Tibial nerve (tissue), 4 donors: Measurements from ENCODE around the gene TH.

Source experiments
- EP300 ChIP-seq, 2 donors: sonication (generic); formaldehyde crosslinking; IDR thresholded peaks; one replicate each; pipeline ENCODE4 v1.6.1; 2017; ENCODE audit warnings: antibody characterized with exemption in 2 of 2, mild to moderate bottlenecking in 1 of 2
- POLR2A ChIP-seq, 2 donors: fragments of 450-650 bp; IDR thresholded peaks; one replicate each; pipeline ENCODE4 v1.6.1; 2017; ENCODE audit warnings: antibody characterized with exemption in 2 of 2, mild to moderate bottlenecking in 2 of 2, moderate library complexity in 2 of 2
- TF ChIP-seq, protein P1 (sequence below), 5 experiments: fragments of 200-600 bp in 3 of 5; fragments of 450-650 bp in 2 of 5; sonication (generic) in 3 of 5; IDR thresholded peaks; one replicate each; pipeline ENCODE4 v1.5.1; 2016 to 2019; ENCODE audit warnings: antibody characterized with exemption in 5 of 5, mild to moderate bottlenecking in 3 of 5, moderate library complexity in 2 of 5

GRCh38 chr11:2185324-2186085, 13.9 kb upstream of the TH start:
- TF ChIP-seq, protein P1, sequence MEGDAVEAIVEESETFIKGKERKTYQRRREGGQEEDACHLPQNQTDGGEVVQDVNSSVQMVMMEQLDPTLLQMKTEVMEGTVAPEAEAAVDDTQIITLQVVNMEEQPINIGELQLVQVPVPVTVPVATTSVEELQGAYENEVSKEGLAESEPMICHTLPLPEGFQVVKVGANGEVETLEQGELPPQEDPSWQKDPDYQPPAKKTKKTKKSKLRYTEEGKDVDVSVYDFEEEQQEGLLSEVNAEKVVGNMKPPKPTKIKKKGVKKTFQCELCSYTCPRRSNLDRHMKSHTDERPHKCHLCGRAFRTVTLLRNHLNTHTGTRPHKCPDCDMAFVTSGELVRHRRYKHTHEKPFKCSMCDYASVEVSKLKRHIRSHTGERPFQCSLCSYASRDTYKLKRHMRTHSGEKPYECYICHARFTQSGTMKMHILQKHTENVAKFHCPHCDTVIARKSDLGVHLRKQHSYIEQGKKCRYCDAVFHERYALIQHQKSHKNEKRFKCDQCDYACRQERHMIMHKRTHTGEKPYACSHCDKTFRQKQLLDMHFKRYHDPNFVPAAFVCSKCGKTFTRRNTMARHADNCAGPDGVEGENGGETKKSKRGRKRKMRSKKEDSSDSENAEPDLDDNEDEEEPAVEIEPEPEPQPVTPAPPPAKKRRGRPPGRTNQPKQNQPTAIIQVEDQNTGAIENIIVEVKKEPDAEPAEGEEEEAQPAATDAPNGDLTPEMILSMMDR (IDR thresholded peaks at IDR 0.05): no peak
- TF ChIP-seq POLR2A (IDR thresholded peaks at IDR 0.05) (no peak), EP300 (IDR thresholded peaks at IDR 0.05) (no peak)
